GM13977 (cell line): ENCODE measurements around the gene ARHGEF16.

Experiments
- DNase-seq: peaks from one replicate; pipeline ENCODE4 v3.0.0; 2012; ENCODE audit warnings: low spot score
- CTCF ChIP-seq: IDR thresholded peaks from 2 replicates; pipeline ENCODE4 v1.5.1; 2012; ENCODE audit warnings: mild to moderate bottlenecking, control low read depth; ENCODE audit not compliant: insufficient read depth; ENCODE audit errors: extremely low read depth, missing control alignments
- in situ Hi-C: fragments of 300-500 bp; cut with MboI; formaldehyde crosslinking; loops from one replicate; pipeline ENCODE4 v1.12.0; 2022; ENCODE audit warnings: low sequenced_read_pairs, low pct_unique_long_range_greater_than_20kb, mixed read lengths, inconsistent platforms; ENCODE audit not compliant: unreplicated experiment

Gene ARHGEF16

GRCh38 chr1:3496916-3497315 is 42.5 kb downstream of the ARHGEF16 start:
- no peak for DNase-seq
- TF ChIP-seq CTCF, result no peak
- in situ Hi-C loops, result no loop called here

- DNase-seq, result no peak
- TF ChIP-seq CTCF, result no peak
- in situ Hi-C loops, result no loop called here
Measured at GRCh38 chr1:3497521-3497920, 43.1 kb downstream of the ARHGEF16 start.

- in situ Hi-C loops, result no loop called here
- DNase-seq, result no peak
- TF ChIP-seq CTCF, result no peak
Measured at GRCh38 chr1:3498246-3498930, 43.9 kb downstream of the ARHGEF16 start.

GRCh38 chr1:3498986-3499385 is 44.5 kb downstream of the ARHGEF16 start:
- in situ Hi-C loops, result no loop called here
- TF ChIP-seq CTCF, result no peak

GRCh38 chr1:3499611-3500010 is 45.1 kb downstream of the ARHGEF16 start:
- DNase-seq, result no peak
- no peak for TF ChIP-seq CTCF
- in situ Hi-C loops, result no loop called here

More at GRCh38 chr1:3498986-3499385, 44.5 kb downstream of the ARHGEF16 start:
- no peak for DNase-seq

- DNase-seq, result no peak
- no peak for TF ChIP-seq CTCF
- in situ Hi-C loops, result no loop called here
Measured at GRCh38 chr1:3500265-3500835, 45.9 kb downstream of the ARHGEF16 start.

GRCh38 chr1:3501437-3501836 is 47.0 kb downstream of the ARHGEF16 start:
- in situ Hi-C loops, result no loop called here

More at GRCh38 chr1:3501437-3501836, 47.0 kb downstream of the ARHGEF16 start:
- no peak for TF ChIP-seq CTCF
- no peak for DNase-seq
